MCF 10A (cell line): Measurements from ENCODE around the gene LCP1. TPM values are rescaled to one million over a fixed set of nuclear protein-coding genes. Genes with fewer than 3 reads are reported as not detected.

Source experiments
- BruUV-seq: library from RNA; stranded (reverse); fragments of 400-500 nt; replicated peaks from 2 replicates; lab custom pipeline; 2021; lab: Mats Ljungman, UMichigan
- CTCF ChIA-PET: fragments of 300-600 bp; sonication (Branson Sonifier 250); formaldehyde crosslinking; extraction: SDS; loops from one replicate; lab custom pipeline; 2021; ENCODE audit warnings: antibody characterized with exemption, inconsistent platforms; lab: Yijun Ruan, JAX
- POLR2A ChIA-PET: fragments of 300-600, 350-650 bp; sonication (Branson Sonifier 250); formaldehyde crosslinking; extraction: SDS; loops from one replicate; lab custom pipeline; 2020; ENCODE audit warnings: antibody characterized with exemption, inconsistent platforms; lab: Yijun Ruan, JAX
- DNase-seq: peaks from one replicate; pipeline ENCODE4 v3.0.0-alpha.2; 2018; ENCODE audit not compliant: unreplicated experiment
- H3K27ac Mint-ChIP-seq: one replicate; pipeline ENCODE4 v1.8.0; 2022; ENCODE audit warnings: mild to moderate bottlenecking, low read depth, mixed read lengths; ENCODE audit not compliant: unreplicated experiment
- H3K27me3 Mint-ChIP-seq: one replicate; pipeline ENCODE4 v1.8.0; 2022; ENCODE audit warnings: mixed read lengths; ENCODE audit not compliant: insufficient read depth, unreplicated experiment
- H3K36me3 Mint-ChIP-seq: one replicate; pipeline ENCODE4 v1.8.0; 2022; ENCODE audit warnings: mild to moderate bottlenecking, moderate library complexity, mixed read lengths; ENCODE audit not compliant: insufficient read depth, unreplicated experiment
- H3K4me1 Mint-ChIP-seq: one replicate; pipeline ENCODE4 v1.8.0; 2022; ENCODE audit warnings: mixed read lengths; ENCODE audit not compliant: insufficient read depth, unreplicated experiment
- H3K4me3 Mint-ChIP-seq: one replicate; pipeline ENCODE4 v1.8.0; 2022; ENCODE audit warnings: mild to moderate bottlenecking, moderate library complexity, mixed read lengths; ENCODE audit not compliant: unreplicated experiment
- H3K9me3 Mint-ChIP-seq: one replicate; pipeline ENCODE4 v1.8.0; 2022; ENCODE audit warnings: mixed read lengths; ENCODE audit not compliant: unreplicated experiment
- intact Hi-C: fragments of 100-400 bp; cut with micrococcal nuclease; formaldehyde crosslinking; loops from 2 replicates; pipeline ENCODE4 v1.14.1; 2022
- total RNA-seq: library from RNA; stranded (reverse); gene quantifications from 2 replicates; pipeline ENCODE4 v1.2.3, GENCODE V29; 2022
- TF ChIP-seq, protein P1 (sequence below): fragments of 200-600 bp; IDR thresholded peaks from one replicate; pipeline ENCODE4 v1.8.0; 2022; ENCODE audit warnings: antibody characterized with exemption, mild to moderate bottlenecking; ENCODE audit not compliant: unreplicated experiment

LCP1 gene
- total RNA-seq, 1 experiment from 2014 or later = 0.89 TPM

DNA sequence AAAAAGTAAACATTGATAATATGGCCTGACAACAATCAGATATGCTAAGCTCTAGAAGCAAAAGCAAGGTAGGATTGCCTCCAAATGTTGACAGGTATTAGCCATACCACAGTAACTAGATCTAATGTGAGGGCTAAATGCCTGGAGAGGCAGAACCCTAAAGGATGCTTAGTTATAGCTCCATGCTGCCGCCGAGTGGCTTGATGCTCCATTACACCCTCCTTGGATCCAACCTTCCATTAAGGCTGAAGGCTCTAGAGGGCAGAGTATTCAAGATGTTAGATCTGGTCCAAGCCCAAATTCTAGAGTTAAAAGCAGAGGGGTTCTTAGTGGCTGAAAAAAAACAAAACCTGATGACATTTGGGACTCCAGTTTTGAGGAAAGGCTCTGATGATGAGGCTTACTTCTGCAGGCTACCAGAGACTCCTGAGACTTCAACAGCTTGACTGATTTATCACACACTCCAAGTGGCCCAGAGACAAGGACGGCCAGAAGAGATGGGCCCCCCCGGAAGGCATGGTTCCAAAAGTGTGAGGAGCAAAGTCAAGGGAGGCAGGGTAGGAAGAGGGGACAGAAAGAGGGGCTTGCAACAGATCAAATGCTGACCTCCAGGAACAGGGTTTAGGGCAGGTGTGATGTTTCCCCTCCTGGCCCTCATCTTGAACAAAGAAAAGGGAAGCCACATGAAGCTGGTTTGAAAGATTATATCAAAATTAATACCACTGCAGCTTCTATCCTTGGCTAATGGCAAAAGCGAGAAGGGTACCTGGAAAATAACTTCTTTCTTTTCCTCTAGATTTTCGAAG is 55.2 kb downstream of the LCP1 start:
- intact Hi-C loops = loop anchor here (1.0 to 5.0 kb wide), 5 partner anchors 73 to 503 kb away; no protein-coding TSS in a partner anchor
- Mint-ChIP-seq H3K27me3 (peaks cover 29% of the 10 kb centered on the region), H3K36me3 (no peaks in the 10 kb centered on the region), H3K4me1 (peaks cover 6% of the 10 kb centered on the region), H3K9me3 (no peaks in the 10 kb centered on the region), H3K27ac (no peak overlapping the region), H3K4me3 (no peak overlapping the region)
- ChIA-PET POLR2A (interaction anchor here (1.0 to 2.5 kb wide), 4 partner anchors 11 to 76 kb away, joined by 3 to 14 read pairs (median 6); partner anchors contain the start of gene ZC3H13), CTCF (interaction anchor here (0.5 to 2.8 kb wide), 48 partner anchors 8 to 505 kb away, joined by 3 to 28 read pairs (median 4); partner anchors contain the start of gene CPB2)
- TF ChIP-seq, protein P1, sequence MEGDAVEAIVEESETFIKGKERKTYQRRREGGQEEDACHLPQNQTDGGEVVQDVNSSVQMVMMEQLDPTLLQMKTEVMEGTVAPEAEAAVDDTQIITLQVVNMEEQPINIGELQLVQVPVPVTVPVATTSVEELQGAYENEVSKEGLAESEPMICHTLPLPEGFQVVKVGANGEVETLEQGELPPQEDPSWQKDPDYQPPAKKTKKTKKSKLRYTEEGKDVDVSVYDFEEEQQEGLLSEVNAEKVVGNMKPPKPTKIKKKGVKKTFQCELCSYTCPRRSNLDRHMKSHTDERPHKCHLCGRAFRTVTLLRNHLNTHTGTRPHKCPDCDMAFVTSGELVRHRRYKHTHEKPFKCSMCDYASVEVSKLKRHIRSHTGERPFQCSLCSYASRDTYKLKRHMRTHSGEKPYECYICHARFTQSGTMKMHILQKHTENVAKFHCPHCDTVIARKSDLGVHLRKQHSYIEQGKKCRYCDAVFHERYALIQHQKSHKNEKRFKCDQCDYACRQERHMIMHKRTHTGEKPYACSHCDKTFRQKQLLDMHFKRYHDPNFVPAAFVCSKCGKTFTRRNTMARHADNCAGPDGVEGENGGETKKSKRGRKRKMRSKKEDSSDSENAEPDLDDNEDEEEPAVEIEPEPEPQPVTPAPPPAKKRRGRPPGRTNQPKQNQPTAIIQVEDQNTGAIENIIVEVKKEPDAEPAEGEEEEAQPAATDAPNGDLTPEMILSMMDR = peak; percentile 88
- peak; percentile 87 for DNase-seq
- BruUV-seq = no TSS peak

DNA sequence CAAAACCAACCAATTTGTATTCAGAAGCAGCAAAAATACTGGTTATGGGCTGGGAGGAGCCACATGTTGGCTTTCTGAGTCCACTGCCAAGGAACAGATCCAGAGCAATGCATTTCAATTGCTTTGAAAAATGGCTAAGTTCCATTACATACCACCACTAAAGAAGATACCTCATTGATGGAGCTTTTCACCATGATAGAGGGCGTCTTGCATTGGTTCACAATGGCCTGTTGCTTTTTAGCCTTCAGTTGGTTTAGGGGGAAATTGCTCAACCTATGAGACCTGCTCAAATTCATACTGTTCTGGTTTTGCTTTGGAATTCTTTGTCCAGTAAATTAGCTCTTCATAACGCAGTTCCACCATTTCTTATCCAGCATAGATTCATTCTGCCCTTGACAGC is 55.9 kb downstream of the LCP1 start:
- DNase-seq = no peak
- peaks cover 24% of the 10 kb centered on the region for H3K27me3 Mint-ChIP-seq
- ChIA-PET CTCF (interaction anchor here (0.5 to 2.8 kb wide), 43 partner anchors 8 to 502 kb away, joined by 3 to 28 read pairs (median 4); partner anchors contain the start of gene CPB2), POLR2A (interaction anchor here (1.0 to 2.5 kb wide), 4 partner anchors 11 to 75 kb away, joined by 3 to 14 read pairs (median 6); partner anchors contain the start of gene ZC3H13)
- H3K4me3 Mint-ChIP-seq = no peak overlapping the region
- H3K4me1 Mint-ChIP-seq = peaks cover 8% of the 10 kb centered on the region
- no peak overlapping the region for H3K27ac Mint-ChIP-seq
- no TSS peak for BruUV-seq
- TF ChIP-seq, protein P1 = no peak
- H3K36me3 Mint-ChIP-seq = no peaks in the 10 kb centered on the region
- intact Hi-C loops = loop anchor here (1.0 to 5.0 kb wide), 5 partner anchors 73 to 503 kb away; no protein-coding TSS in a partner anchor
- no peaks in the 10 kb centered on the region for H3K9me3 Mint-ChIP-seq

DNA sequence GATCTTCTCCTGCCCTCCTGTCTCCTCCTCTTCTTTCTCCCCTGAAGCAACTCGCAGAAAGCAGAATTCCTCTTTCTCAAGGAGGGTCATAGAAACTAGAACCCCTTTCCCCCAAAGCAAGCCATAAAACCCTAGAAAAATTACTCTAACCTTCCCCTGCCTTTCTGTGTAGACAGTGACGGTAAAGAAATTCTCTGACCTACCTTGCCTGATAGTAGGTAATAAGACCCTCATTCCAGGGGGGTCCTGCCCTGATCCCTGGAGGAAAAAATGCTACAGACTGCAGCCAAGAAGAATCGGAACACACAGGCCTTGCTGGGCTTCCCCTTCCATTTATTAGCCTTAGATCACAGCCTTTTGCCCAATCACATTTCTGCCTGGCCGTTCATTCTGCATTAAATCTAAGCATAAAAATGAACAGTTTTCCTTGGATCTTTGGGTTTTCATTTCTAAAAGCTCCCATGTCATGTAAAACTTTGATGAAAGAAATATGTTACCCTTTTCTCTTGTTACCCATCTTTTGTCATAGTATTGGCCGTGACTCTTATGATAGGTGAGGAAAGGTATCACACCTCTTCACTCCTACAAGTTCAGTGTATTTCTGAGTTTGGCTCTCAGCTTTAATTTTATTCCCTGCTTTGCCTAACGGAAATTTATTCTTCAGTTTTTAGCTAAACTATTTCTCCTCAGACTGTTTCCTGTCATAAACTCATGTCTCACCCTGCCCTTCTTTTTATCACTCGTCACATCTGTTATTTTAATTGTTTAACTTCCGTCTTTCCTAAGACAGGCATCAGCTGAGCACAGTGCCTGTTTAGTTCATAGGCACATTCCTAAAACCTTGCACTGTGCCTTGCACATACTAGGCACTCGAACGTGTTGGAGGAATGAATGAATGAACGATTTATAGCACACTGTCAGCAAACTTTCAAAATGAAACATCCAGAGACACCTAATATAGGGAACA is 56.7 kb downstream of the LCP1 start:
- no peak for DNase-seq
- Mint-ChIP-seq H3K27ac (no peak overlapping the region), H3K36me3 (no peaks in the 10 kb centered on the region), H3K27me3 (peaks cover 16% of the 10 kb centered on the region), H3K4me1 (peaks cover 16% of the 10 kb centered on the region), H3K4me3 (no peak overlapping the region), H3K9me3 (no peaks in the 10 kb centered on the region)
- no TSS peak for BruUV-seq
- ChIA-PET CTCF (interaction anchor here (0.6 to 2.8 kb wide), 18 partner anchors 18 to 501 kb away, joined by 3 to 28 read pairs (median 6); partner anchors contain the start of gene CPB2), POLR2A (interaction anchor here (0.6 to 2.5 kb wide), 3 partner anchors 63 to 599 kb away, joined by 3 to 14 read pairs (median 3); partner anchors contain the start of gene ZC3H13)
- intact Hi-C loops = loop anchor here (5.0 kb wide), 1 partner anchor 198 kb away; no protein-coding TSS in a partner anchor
- TF ChIP-seq, protein P1 = no peak
